Cerebellar nuclear complex (tissue), 1 donor: ENCODE results near the gene COL2A1.
"Not testable (repeated sequence)": the region's sequence is repeated elsewhere in the genome, so short reads cannot be mapped to it uniquely, and the experiment has no call there.

Experiments
- DNase-seq, 2 experiments: peaks; one replicate each; lab custom pipeline; 2025; lab: John Stamatoyannopoulos, UW

COL2A1 gene

GRCh38 chr12:47975036-47975620 is 29.1 kb downstream of the COL2A1 start:
- DNase-seq = no peak

- no peak for DNase-seq
Observed at GRCh38 chr12:47973870-47974269, 30.4 kb downstream of the COL2A1 start.

- no peak for DNase-seq
Observed at GRCh38 chr12:47972895-47973294, 31.4 kb downstream of the COL2A1 start.

- no peak for DNase-seq
Observed at GRCh38 chr12:47970843-47971242, 33.4 kb downstream of the COL2A1 start.

GRCh38 chr12:47969845-47970244 is 34.4 kb downstream of the COL2A1 start:
- DNase-seq = no peak

GRCh38 chr12:47967461-47968321 is 36.6 kb downstream of the COL2A1 start:
- DNase-seq = no peak

GRCh38 chr12:47965581-47965980 is 38.7 kb downstream of the COL2A1 start:
- DNase-seq = no peak

- no peak for DNase-seq
Observed at GRCh38 chr12:47964106-47964728, 40.1 kb downstream of the COL2A1 start.

GRCh38 chr12:47963340-47964040 is 40.8 kb downstream of the COL2A1 start, which contains the start of gene TMEM106C:
Gene TMEM106C, plus strand, starts transcription at chr12:47963596. Its CDS starts 641 bp downstream, at chr12:47964237.
- peak; percentile 22 to 58 for DNase-seq

GRCh38 chr12:47962198-47962597 is 42.1 kb downstream of the COL2A1 start:
- DNase-seq = no peak

GRCh38 chr12:47957671-47958070 is 46.6 kb downstream of the COL2A1 start:
- not testable (repeated sequence) for DNase-seq

- no peak for DNase-seq
Observed at GRCh38 chr12:47955059-47955458, 49.2 kb downstream of the COL2A1 start.

- no peak for DNase-seq
Observed at GRCh38 chr12:47954467-47955045, 49.7 kb downstream of the COL2A1 start.

- DNase-seq = no peak
Observed at GRCh38 chr12:47954058-47954457, 50.2 kb downstream of the COL2A1 start.

GRCh38 chr12:47950856-47951468 is 53.3 kb downstream of the COL2A1 start:
- no peak for DNase-seq

- DNase-seq = no peak
Observed at GRCh38 chr12:47949441-47950341, 54.6 kb downstream of the COL2A1 start.

GRCh38 chr12:47947341-47947740 is 56.9 kb downstream of the COL2A1 start:
- no peak for DNase-seq

GRCh38 chr12:47946413-47947323 is 57.6 kb downstream of the COL2A1 start:
- no peak for DNase-seq

- DNase-seq = no peak
Observed at GRCh38 chr12:47945341-47945728, 58.9 kb downstream of the COL2A1 start.
